HG03571 (cell line): ENCODE data around the gene NRXN3.

ENCODE experiments used
- ATAC-seq: cut with Tn5 transposase; IDR thresholded peaks from one replicate; pipeline ENCODE4 v1.9.1; 2021; ENCODE audit not compliant: unreplicated experiment

Gene NRXN3

DNA sequence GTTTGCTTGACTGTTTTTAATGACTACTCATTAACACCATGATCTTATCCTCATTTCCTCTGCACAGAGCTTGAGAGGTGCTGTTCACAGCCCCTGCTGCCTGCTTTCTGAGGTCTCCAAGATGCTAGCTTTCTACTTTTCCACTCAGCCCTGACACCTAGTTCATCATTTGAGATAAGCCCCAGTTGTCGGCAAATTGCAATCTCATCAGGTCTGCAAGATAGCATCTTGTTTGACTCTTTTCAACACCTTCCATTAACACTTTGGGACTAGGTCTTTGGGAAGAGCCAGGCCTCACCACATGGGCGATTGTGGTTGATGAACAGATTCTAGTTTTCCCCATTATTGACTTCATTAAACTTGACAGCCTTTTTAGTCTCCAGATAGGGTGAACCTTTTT, 1136.4 kb downstream of the NRXN3 start:
- ATAC-seq = no peak

GRCh38 chr14:79318371-79318770, 1148.2 kb downstream of the NRXN3 start:
- no peak for ATAC-seq

DNA sequence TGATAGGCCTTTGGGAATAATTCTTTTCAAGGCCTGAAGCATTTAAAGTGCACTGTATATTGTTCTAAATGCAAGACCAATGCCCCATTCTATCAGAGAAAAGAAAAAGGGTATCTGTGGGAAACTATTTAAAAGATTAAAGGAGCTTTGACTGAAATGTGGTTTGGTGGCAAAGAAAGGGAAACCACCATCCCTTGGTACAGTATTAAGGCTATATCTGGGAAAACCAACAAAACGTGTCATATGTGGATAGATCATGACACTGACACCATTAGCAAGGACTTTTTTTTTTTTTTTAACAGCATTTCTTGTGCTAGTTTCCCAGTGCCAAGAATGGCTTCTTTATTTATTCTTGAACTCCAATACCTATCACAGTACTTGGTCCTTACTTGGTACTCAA, 1150.4 kb downstream of the NRXN3 start:
- ATAC-seq = no peak

GRCh38 chr14:79321070-79321469, 1150.9 kb downstream of the NRXN3 start:
- no peak for ATAC-seq

GRCh38 chr14:79325071-79325470, 1154.9 kb downstream of the NRXN3 start:
- no peak for ATAC-seq

GRCh38 chr14:79325557-79325956, 1155.4 kb downstream of the NRXN3 start:
- no peak for ATAC-seq

DNA sequence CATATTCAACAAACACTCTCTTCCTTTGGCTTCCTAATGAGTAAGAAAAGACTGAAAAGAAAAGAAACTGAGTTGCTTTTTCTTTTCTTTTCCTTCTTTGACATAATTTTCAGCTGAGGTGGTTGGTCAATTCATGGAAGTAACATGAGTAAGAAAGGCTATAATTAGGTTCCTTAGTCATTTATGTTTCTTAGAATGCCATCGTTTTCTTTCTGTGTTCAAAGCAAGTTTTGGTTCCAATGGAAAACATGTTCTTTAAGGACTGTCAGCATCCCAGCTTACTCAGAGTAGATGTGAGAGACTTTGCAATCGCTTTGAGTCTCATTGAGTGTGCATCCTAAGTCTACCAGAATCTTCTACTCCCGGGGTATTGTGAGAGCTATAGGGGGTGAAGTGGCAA, 1158.7 kb downstream of the NRXN3 start:
- no peak for ATAC-seq

- ATAC-seq = no peak
Measured at GRCh38 chr14:79331830-79332229, 1161.7 kb downstream of the NRXN3 start.

DNA sequence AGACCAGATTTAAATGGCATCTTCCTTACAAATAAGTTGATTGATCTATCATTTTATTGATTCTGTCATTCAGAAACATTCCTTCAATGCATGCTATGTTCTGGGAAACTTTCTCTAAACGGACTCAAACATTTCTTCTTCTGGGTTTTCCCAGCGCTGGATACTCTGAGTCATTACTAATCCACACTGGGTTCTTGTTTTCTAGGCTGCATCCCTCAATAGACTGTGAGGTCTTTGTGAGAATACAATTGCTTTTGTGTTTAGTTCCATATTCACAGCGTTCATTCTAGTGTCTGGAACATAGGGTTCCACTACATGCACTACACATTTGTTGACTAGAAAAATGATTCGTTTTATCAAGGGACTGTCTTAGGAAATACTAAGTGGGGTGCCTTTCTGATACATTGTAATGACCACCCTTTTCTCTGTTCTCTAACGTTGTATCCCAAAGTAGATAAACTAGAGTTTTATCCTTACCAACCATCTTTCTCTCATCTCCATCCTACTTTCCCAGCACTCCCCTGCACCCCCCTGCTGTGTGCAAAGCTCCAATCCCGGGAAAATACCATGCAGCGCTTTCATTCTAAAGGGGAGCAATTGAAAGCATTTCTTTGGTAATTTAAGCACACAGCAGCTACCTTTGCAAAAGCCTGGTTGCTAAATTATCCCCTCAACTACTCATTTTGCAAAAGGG, 1162.5 kb downstream of the NRXN3 start:
- ATAC-seq = no peak

GRCh38 chr14:79333198-79333546, 1163.0 kb downstream of the NRXN3 start:
- no peak for ATAC-seq

- no peak for ATAC-seq
Measured at GRCh38 chr14:79334272-79334671, 1164.1 kb downstream of the NRXN3 start.

DNA sequence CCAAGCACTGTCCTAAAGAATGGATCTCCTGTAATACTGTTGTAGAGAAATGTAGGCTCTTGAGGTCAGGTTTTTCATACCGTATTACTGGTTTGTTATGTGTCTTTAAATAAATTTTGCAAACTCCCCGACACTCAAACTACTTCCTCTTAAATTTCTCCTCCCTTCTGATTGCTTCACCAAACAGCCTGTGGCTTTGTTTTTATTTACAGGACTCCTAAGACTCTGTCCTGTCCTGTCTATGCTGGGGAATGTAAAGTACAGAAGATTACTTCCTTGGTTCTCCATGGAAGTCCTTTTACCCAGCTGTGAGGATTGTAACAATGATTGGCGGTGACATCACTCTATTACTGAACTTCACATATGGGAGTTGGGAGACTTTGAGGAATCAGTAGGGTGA, 1167.6 kb downstream of the NRXN3 start:
- ATAC-seq = no peak

DNA sequence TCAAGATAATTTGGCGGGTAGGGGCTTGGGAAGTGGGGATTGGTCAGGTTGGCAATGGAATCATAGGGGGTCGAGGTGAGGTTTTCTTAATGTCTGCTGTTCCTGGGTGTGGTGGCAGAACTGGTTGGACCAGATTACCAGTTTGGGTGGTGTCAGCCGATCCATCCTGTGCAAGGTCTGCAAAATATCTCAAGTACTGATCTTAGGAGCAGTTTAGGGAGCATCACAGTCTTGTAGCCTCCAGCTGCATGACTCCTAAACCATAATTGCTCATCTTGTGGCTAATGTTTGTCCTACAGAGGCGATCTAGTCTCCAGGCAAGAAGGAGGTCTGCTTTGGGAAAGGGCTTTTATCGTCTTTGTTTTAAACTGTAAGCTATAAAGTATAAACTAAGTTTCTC, 1172.8 kb downstream of the NRXN3 start:
- no peak for ATAC-seq

- no peak for ATAC-seq
Measured at GRCh38 chr14:79351011-79351410, 1180.8 kb downstream of the NRXN3 start.

- no peak for ATAC-seq
Measured at GRCh38 chr14:79352076-79352630, 1182.0 kb downstream of the NRXN3 start.

GRCh38 chr14:79354336-79354735, 1184.2 kb downstream of the NRXN3 start:
- ATAC-seq = no peak

DNA sequence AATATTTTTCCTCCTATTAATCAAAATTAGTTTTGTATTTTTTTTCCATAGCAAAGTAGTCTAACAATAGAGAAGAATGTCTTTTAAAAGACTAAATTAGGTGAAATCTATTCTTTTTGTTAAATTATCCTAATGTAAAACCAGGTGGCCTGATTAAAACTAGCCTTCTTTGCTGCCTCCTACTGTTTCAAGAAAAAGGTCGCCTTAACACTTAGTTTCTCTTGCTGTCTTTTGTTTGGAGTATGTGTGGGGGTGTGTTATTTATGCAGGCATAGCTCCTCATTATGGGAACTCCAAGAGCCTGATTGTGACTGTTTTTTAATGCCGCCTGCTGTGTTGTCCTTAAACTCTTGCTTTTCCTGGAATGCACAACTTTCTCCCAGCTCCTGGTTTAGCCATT, 1185.9 kb downstream of the NRXN3 start:
- no peak for ATAC-seq

DNA sequence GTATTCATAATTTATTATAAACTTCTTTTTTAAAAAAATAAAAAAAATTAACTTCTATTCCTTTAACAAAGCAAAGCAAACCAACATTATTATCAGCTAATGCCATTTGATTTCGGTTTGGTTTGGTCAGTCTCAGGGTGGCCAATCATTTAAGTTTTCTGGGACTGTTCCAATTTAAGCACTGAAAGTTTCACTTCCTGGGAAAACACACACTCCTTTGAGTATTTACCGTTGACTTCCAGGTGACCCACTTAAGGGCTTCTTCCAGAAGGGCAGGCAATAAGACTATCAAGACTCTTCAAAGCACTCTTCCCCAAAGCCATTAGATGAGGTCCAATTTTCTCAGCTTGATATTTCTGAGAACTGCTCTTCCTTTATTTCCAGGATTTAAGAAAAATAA, 1187.1 kb downstream of the NRXN3 start:
- no peak for ATAC-seq

DNA sequence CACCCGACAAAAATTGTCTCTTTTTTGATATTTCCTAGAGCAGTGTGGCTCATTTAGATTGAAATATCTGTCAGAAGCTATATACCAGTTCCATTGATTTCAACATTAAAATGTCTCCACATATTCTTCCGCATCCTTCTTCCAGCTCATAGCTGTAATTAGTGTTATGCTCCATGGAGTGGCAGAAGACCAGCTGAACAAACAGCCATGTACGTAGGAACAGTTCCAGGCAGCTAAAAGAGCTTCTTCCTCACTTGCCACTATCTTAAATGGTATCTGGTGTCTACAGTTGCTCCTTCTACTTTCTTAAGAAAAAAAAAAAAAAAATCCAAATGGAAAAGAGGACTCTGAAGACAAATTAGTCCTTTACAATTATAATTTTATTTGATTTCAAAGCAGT, 1193.1 kb downstream of the NRXN3 start:
- ATAC-seq = no peak

DNA sequence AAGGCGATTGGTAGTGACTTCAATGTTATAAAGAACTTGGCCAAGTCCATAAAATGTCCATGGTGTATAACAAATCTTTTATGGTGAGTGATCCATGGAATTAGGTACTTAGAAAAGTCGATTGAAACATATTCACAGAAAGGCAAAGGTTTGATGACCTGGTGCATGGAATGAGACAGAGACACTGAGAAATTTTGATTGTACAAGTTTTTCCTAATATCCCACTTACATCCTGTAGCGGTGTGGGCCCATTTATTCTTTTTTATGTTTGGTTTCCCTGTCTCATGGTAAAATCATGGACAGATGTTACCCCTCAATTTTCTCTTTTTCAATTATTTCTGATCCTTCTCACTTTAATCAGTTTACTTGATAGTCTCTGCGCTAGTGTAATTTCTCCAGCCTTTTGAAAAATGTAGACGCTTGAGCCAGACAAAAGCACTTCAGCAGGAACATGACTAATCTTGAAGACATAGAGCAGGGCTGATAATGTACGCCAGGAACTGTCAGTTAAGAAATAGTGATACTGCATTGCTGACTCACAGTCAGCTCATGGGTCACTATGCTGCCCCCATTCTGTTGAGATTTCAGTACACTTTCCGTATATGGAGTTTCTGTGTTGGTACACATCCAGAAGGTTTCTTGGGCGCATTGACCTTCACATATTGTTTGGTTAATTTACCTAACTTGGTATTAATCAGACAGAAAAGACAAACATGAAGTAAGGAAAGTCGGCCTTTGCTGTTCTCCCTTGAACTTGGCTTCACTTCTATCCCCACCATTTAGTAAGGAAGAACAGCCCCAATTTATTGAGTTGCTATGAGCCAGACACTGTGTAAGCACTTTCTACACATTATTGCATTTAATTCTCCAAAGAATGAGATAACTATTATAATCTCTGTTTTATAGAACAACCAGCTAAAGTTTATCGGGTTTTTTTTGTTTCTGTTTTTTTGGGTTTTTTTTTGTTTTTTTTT, 1199.5 kb downstream of the NRXN3 start:
- ATAC-seq = no peak

DNA sequence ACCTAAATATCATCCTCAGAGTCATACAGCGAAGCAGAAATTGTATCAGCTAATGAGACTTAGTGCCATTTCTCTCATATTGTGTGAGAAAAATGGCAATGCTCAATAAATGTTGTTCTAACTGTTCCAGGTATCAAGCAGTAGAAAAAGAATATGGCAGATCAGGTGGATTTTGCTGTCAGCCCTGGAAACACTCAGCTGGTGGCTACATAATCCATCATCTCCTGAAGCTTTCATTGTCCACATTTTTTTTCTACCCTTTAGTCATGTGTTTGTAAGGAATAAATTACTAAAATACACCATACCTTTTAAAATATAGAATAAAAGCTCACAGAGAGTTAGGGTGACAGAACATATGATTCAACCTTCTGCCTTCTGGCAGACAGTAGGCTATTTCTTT, 1200.8 kb downstream of the NRXN3 start:
- no peak for ATAC-seq

GRCh38 chr14:79373451-79373850, 1203.3 kb downstream of the NRXN3 start:
- ATAC-seq = no peak
